HepG2 (cell line): Measurements from ENCODE around the gene SATB1. TPM values are rescaled to one million over a fixed set of nuclear protein-coding genes. Genes with fewer than 3 reads are reported as not detected.
"Not testable (repeated sequence)": the region's sequence is repeated elsewhere in the genome, so short reads cannot be mapped to it uniquely, and the experiment has no call there.

Experiments
- ATAC-seq: fragments of 200-7000 bp; cut with Tn5 transposase; 3 replicates; pipeline ENCODE4 v1.9.1; 2020; ENCODE audit warnings: mild to moderate bottlenecking, moderate library complexity
- BruUV-seq: library from RNA; stranded (reverse); fragments of 400-500 nt; replicated peaks from 2 replicates; lab custom pipeline; 2021; lab: Mats Ljungman, UMichigan
- CTCF ChIA-PET: fragments of 300-600 bp; formaldehyde crosslinking; extraction: SDS; loops from one replicate; lab custom pipeline; 2021; ENCODE audit warnings: low total read pairs, inconsistent platforms, low intra/inter-chr PET ratio; lab: Yijun Ruan, JAX
- POLR2A ChIA-PET: fragments of 350-600 bp; sonication (Branson Sonifier 250); formaldehyde crosslinking; loops from one replicate; lab custom pipeline; 2020; ENCODE audit warnings: antibody characterized with exemption, inconsistent platforms; lab: Yijun Ruan, JAX
- DNase-seq: peaks from one replicate; pipeline ENCODE4 v3.0.0-alpha.2; 2015; ENCODE audit warnings: low spot score
- FAIRE-seq: peaks from 3 replicates; lab custom pipeline; 2011; peaks lifted over from hg19 to GRCh38; lab: Jason Lieb, UNC
- H2AFZ ChIP-seq: one replicate; pipeline ENCODE4 v1.6.1; 2011; ENCODE audit warnings: low read length, inconsistent platforms
- H3K27ac ChIP-seq: fragments of 300-600 bp; 3 replicates; pipeline ENCODE4 v1.8.0; 2011; ENCODE audit warnings: mixed run types, mild to moderate bottlenecking, mixed read lengths, low read length, inconsistent platforms; ENCODE audit not compliant: insufficient read depth; ENCODE audit errors: extremely low read length
- H3K27me3 ChIP-seq, 2 experiments: fragments of 200-600 bp in 1 of 2; 2 replicates in 1 of 2; 3 replicates in 1 of 2; pipeline versions ENCODE4 v1.6.0 to v1.8.0; 2011; ENCODE audit warnings: low read length in 2 of 2, mild to moderate bottlenecking in 2 of 2, moderate library complexity in 2 of 2, inconsistent platforms in 1 of 2; ENCODE audit not compliant: insufficient read depth in 2 of 2, control insufficient read depth in 1 of 2
- H3K36me3 ChIP-seq, 2 experiments: fragments of 200-600 bp in 1 of 2; replicated peaks in 1 of 2; 2 replicates in 1 of 2; 3 replicates in 1 of 2; pipeline versions ENCODE4 v1.5.1 to v1.8.0; 2011; ENCODE audit warnings: low read length in 2 of 2, inconsistent platforms in 1 of 2; ENCODE audit not compliant: insufficient read depth in 2 of 2, control insufficient read depth in 1 of 2
- H3K4me1 ChIP-seq: 2 replicates; pipeline ENCODE4 v1.5.1; 2012; ENCODE audit warnings: low read length, inconsistent platforms; ENCODE audit not compliant: insufficient read depth
- H3K4me2 ChIP-seq: 2 replicates; pipeline ENCODE4 v1.6.0; 2011; ENCODE audit warnings: low read depth, low read length, inconsistent platforms
- H3K4me3 ChIP-seq, 3 experiments: fragments of 200-600 bp in 1 of 3; sonication (generic), shearing (Covaris generic) in 1 of 3; replicated peaks in 1 of 3; 2 replicates each; pipeline ENCODE4 v1.5.1; 2011 to 2016; ENCODE audit warnings: low read length in 3 of 3, inconsistent platforms in 2 of 3, low read depth in 2 of 3, mild to moderate bottlenecking in 2 of 3, control low read depth in 1 of 3, mixed read lengths in 1 of 3; ENCODE audit not compliant: insufficient read depth in 1 of 3
- H3K79me2 ChIP-seq: one replicate; pipeline ENCODE4 v1.6.1; 2011; ENCODE audit warnings: low read length, inconsistent platforms; ENCODE audit not compliant: insufficient read depth
- H3K9ac ChIP-seq: 2 replicates; pipeline ENCODE4 v1.6.0; 2011; ENCODE audit warnings: mild to moderate bottlenecking, low read depth, low read length, inconsistent platforms; ENCODE audit not compliant: insufficient read depth
- H3K9me3 ChIP-seq: 2 replicates; pipeline ENCODE4 v1.5.1; 2012; ENCODE audit warnings: mild to moderate bottlenecking, low read length
- H4K20me1 ChIP-seq: 2 replicates; pipeline ENCODE4 v1.6.0; 2011; ENCODE audit warnings: inconsistent platforms, mild to moderate bottlenecking, low read length, moderate library complexity; ENCODE audit not compliant: insufficient read depth
- ATF1 ChIP-seq: IDR thresholded peaks from 2 replicates; pipeline ENCODE4 v1.6.1; 2016; ENCODE audit warnings: mild to moderate bottlenecking, control low read depth
- FOXA1 ChIP-seq, 2 experiments: fragments of 450-650 bp in 1 of 2; sonication (generic) in 1 of 2; formaldehyde crosslinking in 1 of 2; IDR thresholded peaks; 2 replicates each; pipeline versions ENCODE4 v1.4.0 to v1.6.1; 2016 to 2020; ENCODE audit warnings: missing genetic modification reagents in 1 of 2
- STAG1 ChIP-seq: sonication (generic); formaldehyde crosslinking; IDR thresholded peaks from 2 replicates; pipeline ENCODE4 v1.4.0; 2020; ENCODE audit warnings: missing genetic modification reagents
- ZNF143 ChIP-seq: sonication (generic); formaldehyde crosslinking; IDR thresholded peaks from 2 replicates; pipeline ENCODE4 v1.4.0; 2020; ENCODE audit warnings: missing genetic modification reagents
- ZNF281 ChIP-seq: sonication (generic); formaldehyde crosslinking; IDR thresholded peaks from 2 replicates; pipeline ENCODE4 v1.4.0; 2020; ENCODE audit warnings: missing genetic modification reagents, borderline replicate concordance
- ZNF282 ChIP-seq: fragments of 450-650 bp; IDR thresholded peaks from 2 replicates; pipeline ENCODE4 v1.6.1; 2018; ENCODE audit not compliant: partially characterized antibody
- ZNF777 ChIP-seq: sonication (generic); formaldehyde crosslinking; IDR thresholded peaks from 2 replicates; pipeline ENCODE4 v1.4.0; 2020; ENCODE audit warnings: missing genetic modification reagents
- WGBS: methylation state at CpG from one replicate; pipeline ENCODE4 v1.1.6; 2017; ENCODE audit warnings: low lambda C conversion rate; 5-methylcytosine and 5-hydroxymethylcytosine counted together
- in situ Hi-C: cut with HindIII; loops from 2 replicates; pipeline ENCODE4 v1.10.0; 2017; ENCODE audit warnings: low pct_unique_long_range_greater_than_20kb; ENCODE audit not compliant: extremely low pct_ligation_motif_present
- intact Hi-C: fragments of 100-400 bp; cut with micrococcal nuclease; formaldehyde crosslinking; loops from one replicate; pipeline ENCODE4 v1.10.0; 2022; ENCODE audit not compliant: unreplicated experiment
- polyA plus RNA-seq, 8 experiments: library from polyadenylated mRNA; depleted of rRNA in 3 of 8; stranded (reverse) in 7 of 8; unstranded in 1 of 8; fragments of >200 nt; fragmentation: Illumina TruSeq in 4 of 8; extraction: Trizol in 4 of 8; gene quantifications; 2 replicates each; pipeline versions ENCODE4 v1.2.1 to v1.2.3, GENCODE V29; 2011 to 2016; ENCODE audit warnings: low read depth in 4 of 8, missing spikeins in 1 of 8, mixed read lengths in 1 of 8; ENCODE audit not compliant: insufficient read depth in 1 of 8
- total RNA-seq, 5 experiments: library from RNA; depleted of rRNA; stranded (reverse); fragments of >200 nt; fragmentation: Illumina TruSeq; extraction: Trizol; gene quantifications; 2 replicates each; pipeline ENCODE4 v1.2.3, GENCODE V29; 2016; ENCODE audit warnings: low read depth in 1 of 5
- TF ChIP-seq, protein P1 (sequence below): sonication (generic); formaldehyde crosslinking; IDR thresholded peaks from 2 replicates; pipeline ENCODE4 v1.8.0; 2022; ENCODE audit warnings: missing genetic modification reagents, low read depth, mild to moderate bottlenecking, borderline replicate concordance

The SATB1 gene
- total and polyA plus RNA-seq, 2 of the 13 experiments (the other 11 are each of a cell fraction or from before 2014, with no cell fraction given), result 0.03 TPM; not detected in 1

- TF ChIP-seq STAG1 (CRISPR knock-in tag) (no peak), ZNF282 (no peak), ZNF143 (CRISPR knock-in tag) (no peak), ATF1 (CRISPR knock-in tag) (no peak)
- TF ChIP-seq, protein P1, sequence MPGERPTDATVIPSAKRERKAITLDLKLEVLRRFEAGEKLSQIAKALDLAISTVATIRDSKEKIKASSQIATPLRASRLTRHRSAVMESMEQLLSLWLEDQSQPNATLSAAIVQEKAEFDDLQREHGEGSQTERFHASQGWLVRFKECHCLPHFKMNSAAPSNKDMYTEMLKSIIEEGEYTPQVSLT (CRISPR knock-in tag), result no peak
Measured at GRCh38 chr3:18334837-18335601, 90.1 kb downstream of the SATB1 start (continued).

DNA sequence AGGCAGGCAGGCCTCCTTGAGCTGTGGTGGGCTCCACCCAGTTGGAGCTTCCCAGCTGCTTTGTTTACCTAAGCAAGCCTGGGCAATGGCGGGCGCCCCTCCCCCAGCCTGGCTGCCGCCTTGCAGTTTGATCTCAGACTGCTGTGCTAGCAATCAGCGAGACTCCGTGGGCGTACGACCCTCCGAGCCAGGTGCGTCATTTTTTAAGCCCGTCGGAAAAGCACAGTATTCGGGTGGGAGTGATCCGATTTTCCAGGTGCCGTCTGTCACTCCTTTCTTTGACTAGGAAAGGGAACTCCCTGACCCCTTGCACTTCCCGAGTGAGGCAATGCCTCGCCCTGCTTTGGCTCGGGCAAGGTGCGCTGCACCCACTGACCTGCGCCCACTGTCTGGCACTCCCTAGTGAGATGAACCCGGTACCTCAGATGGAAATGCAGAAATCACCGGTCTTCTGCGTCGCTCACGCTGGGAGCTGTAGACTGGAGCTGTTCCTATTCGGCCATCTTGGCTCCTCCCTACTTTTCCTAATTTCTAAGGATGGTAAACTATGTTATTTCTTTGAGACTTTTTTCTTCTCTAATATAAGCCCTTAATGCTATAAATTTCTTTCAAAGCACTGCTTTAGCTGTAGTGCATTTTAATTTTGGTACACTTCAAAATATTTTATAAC is 94.2 kb downstream of the SATB1 start:
- POLR2A ChIA-PET; BruUV-seq; intact Hi-C loops; in situ Hi-C loops; H2AFZ ChIP-seq; CTCF ChIA-PET; H3K27me3 ChIP-seq; H3K27ac ChIP-seq; H3K79me2 ChIP-seq; H3K4me1 ChIP-seq; DNase-seq; FAIRE-seq; H4K20me1 ChIP-seq; H3K9me3 ChIP-seq; H3K36me3 ChIP-seq; ATAC-seq; H3K9ac ChIP-seq; TF ChIP-seq FOXA1 (IDR thresholded peaks at IDR 0.05): not testable (repeated sequence)
- WGBS, result 9% methylated on average over 6 of the region's 25 CpGs
- peak; percentile 57; the same call in 1 of the 2 replicates for TF ChIP-seq ZNF281 (CRISPR knock-in tag)
- peak; percentile 54; the same call in 1 of the 2 replicates for TF ChIP-seq ZNF777 (CRISPR knock-in tag)
- 0 out of 2 replicates have a peak, but pooled peaks have one; percentile 34 for TF ChIP-seq FOXA1 (CRISPR knock-in tag; IDR thresholded peaks at IDR 0.05)
- Histone ChIP-seq H3K4me2 (peak overlapping the region; percentile 55), H3K4me3 (peak overlapping the region in 2 of 3 experiments; percentile 16 to 24; a peak in 3 of 6 replicates)
